ENCODE results near the gene MCF2L2.

The MCF2L2 gene

GRCh38 chr3:183217548-183218332, 210.7 kb downstream of the MCF2L2 start:
- Histone ChIP-seq H3K4me3 (ENCODE audit: low read length in 2 of 2) (no peak overlapping the region), H3K36me3 (ENCODE audit: control insufficient read depth in 2 of 2, insufficient read depth in 2 of 2, low read length in 2 of 2) (no peaks in the 10 kb centered on the region), H3K4me1 (ENCODE audit: control insufficient read depth in 2 of 2, insufficient read depth in 2 of 2, low read length in 2 of 2) (no peaks in the 10 kb centered on the region), H3K27me3 (ENCODE audit: control insufficient read depth in 2 of 2, insufficient read depth in 2 of 2, low read length in 2 of 2) (no peaks in the 10 kb centered on the region), H3K27ac (ENCODE audit: low read depth in 2 of 2, low read length in 2 of 2) (no peak overlapping the region), H3K9ac (ENCODE audit: low read depth in 1 of 2, low read length in 2 of 2) (no peak overlapping the region), H3K9me3 (ENCODE audit: control insufficient read depth in 2 of 2, low read length in 2 of 2) (no peaks in the 10 kb centered on the region)

GRCh38 chr3:183215591-183216202, 212.7 kb downstream of the MCF2L2 start:
- H3K27ac ChIP-seq (ENCODE audit: low read depth in 2 of 2, low read length in 2 of 2), result no peak overlapping the region
- H3K27me3 ChIP-seq (ENCODE audit: control insufficient read depth in 2 of 2, insufficient read depth in 2 of 2, low read length in 2 of 2), result no peaks in the 10 kb centered on the region
- H3K9me3 ChIP-seq (ENCODE audit: control insufficient read depth in 2 of 2, low read length in 2 of 2), result no peaks in the 10 kb centered on the region
- H3K36me3 ChIP-seq (ENCODE audit: control insufficient read depth in 2 of 2, insufficient read depth in 2 of 2, low read length in 2 of 2), result no peaks in the 10 kb centered on the region
- H3K9ac ChIP-seq (ENCODE audit: low read depth in 1 of 2, low read length in 2 of 2), result no peak overlapping the region
- H3K4me1 ChIP-seq (ENCODE audit: control insufficient read depth in 2 of 2, insufficient read depth in 2 of 2, low read length in 2 of 2), result no peaks in the 10 kb centered on the region
- H3K4me3 ChIP-seq (ENCODE audit: low read length in 2 of 2), result no peak overlapping the region

- Histone ChIP-seq H3K9me3 (ENCODE audit: control insufficient read depth in 2 of 2, low read length in 2 of 2) (no peaks in the 10 kb centered on the region), H3K27me3 (ENCODE audit: control insufficient read depth in 2 of 2, insufficient read depth in 2 of 2, low read length in 2 of 2) (no peaks in the 10 kb centered on the region), H3K27ac (ENCODE audit: low read depth in 2 of 2, low read length in 2 of 2) (no peak overlapping the region), H3K4me3 (ENCODE audit: low read length in 2 of 2) (no peak overlapping the region), H3K9ac (ENCODE audit: low read depth in 1 of 2, low read length in 2 of 2) (no peak overlapping the region), H3K36me3 (ENCODE audit: control insufficient read depth in 2 of 2, insufficient read depth in 2 of 2, low read length in 2 of 2) (no peaks in the 10 kb centered on the region), H3K4me1 (ENCODE audit: control insufficient read depth in 2 of 2, insufficient read depth in 2 of 2, low read length in 2 of 2) (no peaks in the 10 kb centered on the region)
Observed at GRCh38 chr3:183214277-183214612, 214.2 kb downstream of the MCF2L2 start.

GRCh38 chr3:183213415-183214276, 214.8 kb downstream of the MCF2L2 start:
- H3K27me3 ChIP-seq (ENCODE audit: control insufficient read depth in 2 of 2, insufficient read depth in 2 of 2, low read length in 2 of 2), result no peaks in the 10 kb centered on the region
- no peaks in the 10 kb centered on the region for H3K4me1 ChIP-seq (ENCODE audit: control insufficient read depth in 2 of 2, insufficient read depth in 2 of 2, low read length in 2 of 2)
- no peak overlapping the region for H3K9ac ChIP-seq (ENCODE audit: low read depth in 1 of 2, low read length in 2 of 2)
- no peaks in the 10 kb centered on the region for H3K9me3 ChIP-seq (ENCODE audit: control insufficient read depth in 2 of 2, low read length in 2 of 2)
- no peak overlapping the region for H3K27ac ChIP-seq (ENCODE audit: low read depth in 2 of 2, low read length in 2 of 2)
- H3K36me3 ChIP-seq (ENCODE audit: control insufficient read depth in 2 of 2, insufficient read depth in 2 of 2, low read length in 2 of 2), result no peaks in the 10 kb centered on the region
- H3K4me3 ChIP-seq (ENCODE audit: low read length in 2 of 2), result no peak overlapping the region

GRCh38 chr3:183212565-183212964, 215.9 kb downstream of the MCF2L2 start:
- Histone ChIP-seq H3K4me3 (ENCODE audit: low read length in 2 of 2) (no peak overlapping the region), H3K9me3 (ENCODE audit: control insufficient read depth in 2 of 2, low read length in 2 of 2) (no peaks in the 10 kb centered on the region), H3K36me3 (ENCODE audit: control insufficient read depth in 2 of 2, insufficient read depth in 2 of 2, low read length in 2 of 2) (no peaks in the 10 kb centered on the region), H3K27me3 (ENCODE audit: control insufficient read depth in 2 of 2, insufficient read depth in 2 of 2, low read length in 2 of 2) (no peaks in the 10 kb centered on the region), H3K9ac (ENCODE audit: low read depth in 1 of 2, low read length in 2 of 2) (no peak overlapping the region), H3K4me1 (ENCODE audit: control insufficient read depth in 2 of 2, insufficient read depth in 2 of 2, low read length in 2 of 2) (no peaks in the 10 kb centered on the region), H3K27ac (ENCODE audit: low read depth in 2 of 2, low read length in 2 of 2) (peak overlapping the region in 1 of 2 donors; percentile 3)

GRCh38 chr3:183212096-183212495, 216.3 kb downstream of the MCF2L2 start:
- H3K9ac ChIP-seq (ENCODE audit: low read depth in 1 of 2, low read length in 2 of 2), result no peak overlapping the region
- H3K27me3 ChIP-seq (ENCODE audit: control insufficient read depth in 2 of 2, insufficient read depth in 2 of 2, low read length in 2 of 2), result no peaks in the 10 kb centered on the region
- H3K4me1 ChIP-seq (ENCODE audit: control insufficient read depth in 2 of 2, insufficient read depth in 2 of 2, low read length in 2 of 2), result no peaks in the 10 kb centered on the region
- no peak overlapping the region for H3K4me3 ChIP-seq (ENCODE audit: low read length in 2 of 2)
- H3K9me3 ChIP-seq (ENCODE audit: control insufficient read depth in 2 of 2, low read length in 2 of 2), result no peaks in the 10 kb centered on the region
- peak overlapping the region in 1 of 2 donors; percentile 3 for H3K27ac ChIP-seq (ENCODE audit: low read depth in 2 of 2, low read length in 2 of 2)
- no peaks in the 10 kb centered on the region for H3K36me3 ChIP-seq (ENCODE audit: control insufficient read depth in 2 of 2, insufficient read depth in 2 of 2, low read length in 2 of 2)

GRCh38 chr3:183211352-183211751, 217.1 kb downstream of the MCF2L2 start:
- H3K36me3 ChIP-seq (ENCODE audit: control insufficient read depth in 2 of 2, insufficient read depth in 2 of 2, low read length in 2 of 2), result no peaks in the 10 kb centered on the region
- H3K9me3 ChIP-seq (ENCODE audit: control insufficient read depth in 2 of 2, low read length in 2 of 2), result no peaks in the 10 kb centered on the region
- H3K27ac ChIP-seq (ENCODE audit: low read depth in 2 of 2, low read length in 2 of 2), result peak overlapping the region in 1 of 2 donors; percentile 19
- H3K4me3 ChIP-seq (ENCODE audit: low read length in 2 of 2), result no peak overlapping the region
- no peaks in the 10 kb centered on the region for H3K27me3 ChIP-seq (ENCODE audit: control insufficient read depth in 2 of 2, insufficient read depth in 2 of 2, low read length in 2 of 2)
- no peaks in the 10 kb centered on the region for H3K4me1 ChIP-seq (ENCODE audit: control insufficient read depth in 2 of 2, insufficient read depth in 2 of 2, low read length in 2 of 2)
- H3K9ac ChIP-seq (ENCODE audit: low read depth in 1 of 2, low read length in 2 of 2), result no peak overlapping the region

GRCh38 chr3:183210862-183211341, 217.5 kb downstream of the MCF2L2 start:
- Histone ChIP-seq H3K4me3 (ENCODE audit: low read length in 2 of 2) (no peak overlapping the region), H3K27me3 (ENCODE audit: control insufficient read depth in 2 of 2, insufficient read depth in 2 of 2, low read length in 2 of 2) (no peaks in the 10 kb centered on the region), H3K9me3 (ENCODE audit: control insufficient read depth in 2 of 2, low read length in 2 of 2) (no peaks in the 10 kb centered on the region), H3K36me3 (ENCODE audit: control insufficient read depth in 2 of 2, insufficient read depth in 2 of 2, low read length in 2 of 2) (no peaks in the 10 kb centered on the region), H3K4me1 (ENCODE audit: control insufficient read depth in 2 of 2, insufficient read depth in 2 of 2, low read length in 2 of 2) (no peaks in the 10 kb centered on the region), H3K9ac (ENCODE audit: low read depth in 1 of 2, low read length in 2 of 2) (no peak overlapping the region), H3K27ac (ENCODE audit: low read depth in 2 of 2, low read length in 2 of 2) (peak overlapping the region in 1 of 2 donors; percentile 19)

GRCh38 chr3:183210341-183210740, 218.1 kb downstream of the MCF2L2 start:
- Histone ChIP-seq H3K36me3 (ENCODE audit: control insufficient read depth in 2 of 2, insufficient read depth in 2 of 2, low read length in 2 of 2) (no peaks in the 10 kb centered on the region), H3K27ac (ENCODE audit: low read depth in 2 of 2, low read length in 2 of 2) (peak overlapping the region in 1 of 2 donors; percentile 19), H3K9ac (ENCODE audit: low read depth in 1 of 2, low read length in 2 of 2) (no peak overlapping the region), H3K4me3 (ENCODE audit: low read length in 2 of 2) (no peak overlapping the region), H3K9me3 (ENCODE audit: control insufficient read depth in 2 of 2, low read length in 2 of 2) (no peaks in the 10 kb centered on the region), H3K4me1 (ENCODE audit: control insufficient read depth in 2 of 2, insufficient read depth in 2 of 2, low read length in 2 of 2) (no peaks in the 10 kb centered on the region), H3K27me3 (ENCODE audit: control insufficient read depth in 2 of 2, insufficient read depth in 2 of 2, low read length in 2 of 2) (no peaks in the 10 kb centered on the region)

GRCh38 chr3:183208800-183209199, 219.6 kb downstream of the MCF2L2 start:
- Histone ChIP-seq H3K36me3 (ENCODE audit: control insufficient read depth in 2 of 2, insufficient read depth in 2 of 2, low read length in 2 of 2) (no peaks in the 10 kb centered on the region), H3K27ac (ENCODE audit: low read depth in 2 of 2, low read length in 2 of 2) (no peak overlapping the region), H3K4me3 (ENCODE audit: low read length in 2 of 2) (no peak overlapping the region), H3K9ac (ENCODE audit: low read depth in 1 of 2, low read length in 2 of 2) (no peak overlapping the region), H3K9me3 (ENCODE audit: control insufficient read depth in 2 of 2, low read length in 2 of 2) (peaks cover 0 to 2% of the 10 kb centered on the region in 2 donors), H3K4me1 (ENCODE audit: control insufficient read depth in 2 of 2, insufficient read depth in 2 of 2, low read length in 2 of 2) (no peaks in the 10 kb centered on the region), H3K27me3 (ENCODE audit: control insufficient read depth in 2 of 2, insufficient read depth in 2 of 2, low read length in 2 of 2) (no peaks in the 10 kb centered on the region)

Data from mucosa of rectum (tissue), 2 donors.